Uterus (tissue), 2 donors: ENCODE measurements around the gene SPTB.

ENCODE experiments used
- CTCF ChIP-seq, 4 experiments: fragments of 200-600 bp in 2 of 4; fragments of 450-650 bp in 2 of 4; sonication (generic) in 2 of 4; IDR thresholded peaks; one replicate each; pipeline ENCODE4 v1.5.1; 2016 to 2019; ENCODE audit warnings: antibody characterized with exemption in 4 of 4, mild to moderate bottlenecking in 2 of 4, moderate library complexity in 1 of 4
- POLR2A ChIP-seq, 2 donors: fragments of 450-650 bp; IDR thresholded peaks; one replicate each; pipeline ENCODE4 v1.6.1; 2016; ENCODE audit warnings: antibody characterized with exemption in 2 of 2, mild to moderate bottlenecking in 1 of 2, moderate library complexity in 1 of 2

GRCh38 chr14:64713677-64714076 is 166.0 kb downstream of the SPTB start:
- TF ChIP-seq POLR2A (IDR thresholded peaks at IDR 0.05) = no peak
- no peak for TF ChIP-seq CTCF (IDR thresholded peaks at IDR 0.05)
